Measurements from ENCODE around the gene VPS25. TPM values are rescaled to one million over a fixed set of nuclear protein-coding genes. Genes with fewer than 3 reads are reported as not detected.

VPS25 gene
- total RNA-seq, 1 experiment from 2014 or later, result 48.4 TPM

- intact Hi-C loops (cut with micrococcal nuclease; ENCODE audit: unreplicated experiment), result loop anchor here (5.0 kb wide), 2 partner anchors 99 to 244 kb away; partner anchors contain the start of gene PSMC3IP
- Histone ChIP-seq H3K27ac (no peak overlapping the region), H2AFZ (no peak overlapping the region), H3K27me3 (ENCODE audit: insufficient read depth, low read depth) (no peaks in the 10 kb centered on the region), H3K4me3 (no peak overlapping the region), H3K4me2 (no peak overlapping the region), H3K9me2 (ENCODE audit: insufficient read depth) (no peaks in the 10 kb centered on the region), H3K36me3 (ENCODE audit: low read depth) (peaks cover 27% of the 10 kb centered on the region), H3K4me1 (replicated peaks; ENCODE audit: insufficient read depth) (peaks cover 10% of the 10 kb centered on the region), H3K9me3 (ENCODE audit: insufficient read depth, low read depth) (no peaks in the 10 kb centered on the region), H3K79me2 (ENCODE audit: low read depth) (peaks cover 16% of the 10 kb centered on the region), H4K20me1 (ENCODE audit: insufficient read depth) (no peaks in the 10 kb centered on the region), H3F3A (ENCODE audit: insufficient read depth, low read depth) (peaks cover 10% of the 10 kb centered on the region)
- POLR2A ChIA-PET (ENCODE audit: unreplicated experiment), result no interaction called here
- CTCF ChIA-PET, result no interaction called here
- TF ChIP-seq CTCF (conservative IDR thresholded peaks at IDR 0.05) (no peak), EZH2 (IDR thresholded peaks at IDR 0.05; ENCODE audit: low read depth) (no peak)
- no TSS peak for BruUV-seq (replicated peaks)
- no peak for DNase-seq
Measured at GRCh38 chr17:42821176-42821575, 47.9 kb downstream of the VPS25 start.

GRCh38 chr17:42827472-42827871, 54.2 kb downstream of the VPS25 start:
- ChIA-PET CTCF (no interaction called here), POLR2A (ENCODE audit: unreplicated experiment) (no interaction called here)
- Histone ChIP-seq H3F3A (ENCODE audit: insufficient read depth, low read depth) (no peaks in the 10 kb centered on the region), H3K36me3 (ENCODE audit: low read depth) (no peaks in the 10 kb centered on the region), H3K9me3 (ENCODE audit: insufficient read depth, low read depth) (no peaks in the 10 kb centered on the region), H3K4me3 (no peak overlapping the region), H3K27me3 (ENCODE audit: insufficient read depth, low read depth) (0 out of 2 replicates have a peak, but pooled peaks cover 4% of the 10 kb centered on the region), H3K79me2 (ENCODE audit: low read depth) (peaks cover 21% of the 10 kb centered on the region), H3K27ac (no peak overlapping the region), H4K20me1 (ENCODE audit: insufficient read depth) (no peaks in the 10 kb centered on the region), H3K4me2 (no peak overlapping the region), H3K4me1 (replicated peaks; ENCODE audit: insufficient read depth) (peaks cover 17% of the 10 kb centered on the region), H2AFZ (no peak overlapping the region), H3K9me2 (ENCODE audit: insufficient read depth) (no peaks in the 10 kb centered on the region)
- no peak for DNase-seq
- BruUV-seq (replicated peaks), result no TSS peak
- TF ChIP-seq CTCF (conservative IDR thresholded peaks at IDR 0.05), result no peak
- no peak for TF ChIP-seq EZH2 (IDR thresholded peaks at IDR 0.05; ENCODE audit: low read depth)
- intact Hi-C loops (cut with micrococcal nuclease; ENCODE audit: unreplicated experiment), result no loop called here

Small RNA genes within 50 kb of the gene (microRNA-seq; reads per million reads assigned to microRNA genes)
- gene MIR6781 (ENCODE audit: borderline number of aligned reads, borderline replicate concordance), result 2.0 reads per million

Other genes starting within 250 kb of the VPS25 start
- 18.2 and 20.6 TPM in 2 replicates for gene NAGLU, start 237.2 kb upstream of the VPS25 start, total RNA-seq (2021)
- gene HSD17B1, start 220.5 kb upstream of the VPS25 start, total RNA-seq (2021), result 0.90 and 1.3 TPM in 2 replicates
- gene COASY, start 211.3 kb upstream of the VPS25 start, total RNA-seq (2021), result 133 and 152 TPM in 2 replicates
- gene MLX, start 206.3 kb upstream of the VPS25 start, total RNA-seq (2021), result 20.0 and 26.0 TPM in 2 replicates
- gene PSMC3IP, start 195.7 kb upstream of the VPS25 start, total RNA-seq (2021), result 10.2 and 13.4 TPM in 2 replicates
- gene RETREG3, start 164.1 kb upstream of the VPS25 start, total RNA-seq (2021), result 57.0 and 61.7 TPM in 2 replicates
- 79.1 and 85.6 TPM in 2 replicates for gene TUBG1, start 163.8 kb upstream of the VPS25 start, total RNA-seq (2021)
- 25.5 and 28.3 TPM in 2 replicates for gene TUBG2, start 114.2 kb upstream of the VPS25 start, total RNA-seq (2021)
- gene PLEKHH3, start 96.5 kb upstream of the VPS25 start, total RNA-seq (2021), result 22.5 and 32.2 TPM in 2 replicates
- gene CCR10, start 91.6 kb upstream of the VPS25 start, total RNA-seq (2021), result 0.25 TPM in 1 of 2 replicates, not detected in the other
- 1.4 and 1.8 TPM in 2 replicates for gene CNTNAP1, start 90.9 kb upstream of the VPS25 start, total RNA-seq (2021)
- 22.8 and 24.8 TPM in 2 replicates for gene EZH1, start 28.4 kb upstream of the VPS25 start, total RNA-seq (2021)
- gene RAMP2, start 12.2 kb upstream of the VPS25 start, total RNA-seq (2021), result 1.1 TPM in 1 of 2 replicates, not detected in the other
- 8.3 and 11.9 TPM in 2 replicates for gene WNK4, start 7.2 kb downstream of the VPS25 start, total RNA-seq (2021)
- 49.3 and 49.9 TPM in 2 replicates for gene COA3, start 25.3 kb downstream of the VPS25 start, total RNA-seq (2021)
- gene CNTD1, start 25.4 kb downstream of the VPS25 start, total RNA-seq (2021), result not detected in 2 replicates
- gene BECN1, start 50.8 kb downstream of the VPS25 start, total RNA-seq (2021), result 58.9 and 66.0 TPM in 2 replicates
- gene PSME3, start 59.9 kb downstream of the VPS25 start, total RNA-seq (2021), result 115 and 122 TPM in 2 replicates
- 3.7 TPM in 2 replicates for gene AOC2, start 71.1 kb downstream of the VPS25 start, total RNA-seq (2021)
- 0.98 and 2.8 TPM in 2 replicates for gene AOC3, start 77.8 kb downstream of the VPS25 start, total RNA-seq (2021)
- not detected in 2 replicates for gene G6PC1, start 127.3 kb downstream of the VPS25 start, total RNA-seq (2021)
- 32.6 and 35.4 TPM in 2 replicates for gene AARSD1, start 191.0 kb downstream of the VPS25 start, total RNA-seq (2021)
- gene PTGES3L, start 206.6 kb downstream of the VPS25 start, total RNA-seq (2021), result 0.70 and 1.3 TPM in 2 replicates
- 12.7 and 13.8 TPM in 2 replicates for gene RUNDC1, start 207.1 kb downstream of the VPS25 start, total RNA-seq (2021)
- gene RPL27, start 225.0 kb downstream of the VPS25 start, total RNA-seq (2021), result 593 and 950 TPM in 2 replicates
- 19.7 and 22.1 TPM in 2 replicates for gene IFI35, start 233.3 kb downstream of the VPS25 start, total RNA-seq (2021)
- 212 and 220 TPM in 2 replicates for gene VAT1, start 248.9 kb downstream of the VPS25 start, total RNA-seq (2021)

Measured in PC-9 (cell line).